ENCODE data around the gene SMIM26. TPM values are rescaled to one million over a fixed set of nuclear protein-coding genes. Genes with fewer than 3 reads are reported as not detected.
A peak's percentile ranks its signal among the peaks of the same experiment; 100 is the strongest.
"Not testable (repeated sequence)": the region's sequence is repeated elsewhere in the genome, so short reads cannot be mapped to it uniquely, and the experiment has no call there.

Gene SMIM26
- total and polyA plus RNA-seq, 12 donors = 88.6 to 337 (median 156) TPM

- WGBS, 4 donors = 94 to 100% (median 97%) methylated on average over 1 of the region's 1 CpG
- peaks cover 0 to 63% of the 10 kb centered on the region in 2 donors for H3K36me3 ChIP-seq (replicated peaks in 1 of 2)
- DNase-seq = peak in 1 of 7 donors; percentile 31
- H3K27me3 ChIP-seq = no peaks in the 10 kb centered on the region
- no peak overlapping the region for H3K27ac ChIP-seq
- TF ChIP-seq, protein P1, sequence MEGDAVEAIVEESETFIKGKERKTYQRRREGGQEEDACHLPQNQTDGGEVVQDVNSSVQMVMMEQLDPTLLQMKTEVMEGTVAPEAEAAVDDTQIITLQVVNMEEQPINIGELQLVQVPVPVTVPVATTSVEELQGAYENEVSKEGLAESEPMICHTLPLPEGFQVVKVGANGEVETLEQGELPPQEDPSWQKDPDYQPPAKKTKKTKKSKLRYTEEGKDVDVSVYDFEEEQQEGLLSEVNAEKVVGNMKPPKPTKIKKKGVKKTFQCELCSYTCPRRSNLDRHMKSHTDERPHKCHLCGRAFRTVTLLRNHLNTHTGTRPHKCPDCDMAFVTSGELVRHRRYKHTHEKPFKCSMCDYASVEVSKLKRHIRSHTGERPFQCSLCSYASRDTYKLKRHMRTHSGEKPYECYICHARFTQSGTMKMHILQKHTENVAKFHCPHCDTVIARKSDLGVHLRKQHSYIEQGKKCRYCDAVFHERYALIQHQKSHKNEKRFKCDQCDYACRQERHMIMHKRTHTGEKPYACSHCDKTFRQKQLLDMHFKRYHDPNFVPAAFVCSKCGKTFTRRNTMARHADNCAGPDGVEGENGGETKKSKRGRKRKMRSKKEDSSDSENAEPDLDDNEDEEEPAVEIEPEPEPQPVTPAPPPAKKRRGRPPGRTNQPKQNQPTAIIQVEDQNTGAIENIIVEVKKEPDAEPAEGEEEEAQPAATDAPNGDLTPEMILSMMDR (IDR thresholded peaks at IDR 0.05) = no peak
- TF ChIP-seq POLR2A (IDR thresholded peaks at IDR 0.05) = no peak
- no peak overlapping the region for H3K4me3 ChIP-seq
- H3K4me1 ChIP-seq (replicated peaks in 1 of 2) = no peaks in the 10 kb centered on the region
- intact Hi-C loops (cut with DNase I) = no loop called here
- H3K9me3 ChIP-seq (replicated peaks in 1 of 3) = no peaks in the 10 kb centered on the region
Measured at GRCh38 chr20:18524646-18525045, 42.6 kb upstream of the SMIM26 start.

- H3K4me3 ChIP-seq; H3K9me3 ChIP-seq (replicated peaks in 1 of 3); H3K27me3 ChIP-seq; H3K4me1 ChIP-seq (replicated peaks in 1 of 2); DNase-seq; H3K27ac ChIP-seq; intact Hi-C loops (cut with DNase I): not testable (repeated sequence)
- 65 to 76% (median 75%) methylated on average over 14 of the region's 14 CpGs for WGBS, 4 donors
- peaks cover 0 to 74% of the 10 kb centered on the region in 2 donors for H3K36me3 ChIP-seq (replicated peaks in 1 of 2)
Measured at GRCh38 chr20:18526761-18527160, 40.5 kb upstream of the SMIM26 start.

DNA sequence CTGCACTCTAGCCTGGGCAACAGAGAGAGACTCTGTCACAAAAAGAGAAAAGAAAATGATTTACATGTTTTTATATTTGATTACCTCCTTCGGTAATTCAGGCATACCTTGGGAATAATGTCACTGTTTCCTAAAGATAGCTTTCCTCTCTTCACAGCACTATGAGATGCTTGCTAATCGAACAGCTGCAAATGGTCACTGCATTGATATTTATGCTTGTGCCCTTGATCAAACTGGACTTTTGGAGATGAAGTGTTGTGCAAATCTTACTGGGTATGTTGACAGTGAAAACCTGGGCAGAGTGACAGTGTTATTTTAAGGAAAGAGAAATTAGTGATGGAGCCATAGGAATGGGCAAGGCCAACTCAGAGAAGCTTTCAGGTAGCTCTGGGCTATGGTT, 39.9 kb upstream of the SMIM26 start:
- 88 to 97% (median 95%) methylated on average over 2 of the region's 2 CpGs for WGBS, 4 donors

GRCh38 chr20:18527836-18528235, 39.4 kb upstream of the SMIM26 start:
- no peak for TF ChIP-seq POLR2A (IDR thresholded peaks at IDR 0.05)
- TF ChIP-seq, protein P1 (IDR thresholded peaks at IDR 0.05) = no peak
- intact Hi-C loops (cut with DNase I) = no loop called here
- DNase-seq = no peak
- Histone ChIP-seq H3K4me3 (no peak overlapping the region), H3K36me3 (replicated peaks in 1 of 2) (peaks cover 0 to 84% of the 10 kb centered on the region in 2 donors), H3K27ac (no peak overlapping the region), H3K27me3 (no peaks in the 10 kb centered on the region), H3K9me3 (replicated peaks in 1 of 3) (no peaks in the 10 kb centered on the region), H3K4me1 (replicated peaks in 1 of 2) (no peaks in the 10 kb centered on the region)
- WGBS, 4 donors = 93 to 99% (median 94%) methylated on average over 2 of the region's 2 CpGs

More for the DNA sequence above, 39.9 kb upstream of the SMIM26 start:
- peaks cover 0 to 79% of the 10 kb centered on the region in 2 donors for H3K36me3 ChIP-seq (replicated peaks in 1 of 2)
- no peak overlapping the region for H3K4me3 ChIP-seq
- intact Hi-C loops (cut with DNase I) = no loop called here
- H3K9me3 ChIP-seq (replicated peaks in 1 of 3) = no peaks in the 10 kb centered on the region
- TF ChIP-seq POLR2A (IDR thresholded peaks at IDR 0.05) = no peak
- TF ChIP-seq, protein P1 (IDR thresholded peaks at IDR 0.05) = no peak
- no peaks in the 10 kb centered on the region for H3K4me1 ChIP-seq (replicated peaks in 1 of 2)
- DNase-seq = no peak
- H3K27ac ChIP-seq = no peak overlapping the region
- H3K27me3 ChIP-seq = no peaks in the 10 kb centered on the region

- H3K4me1 ChIP-seq (replicated peaks in 1 of 2) = no peaks in the 10 kb centered on the region
- H3K27me3 ChIP-seq = no peaks in the 10 kb centered on the region
- H3K4me3 ChIP-seq = no peak overlapping the region
- TF ChIP-seq POLR2A (IDR thresholded peaks at IDR 0.05) = no peak
- TF ChIP-seq, protein P1 (IDR thresholded peaks at IDR 0.05) = no peak
- DNase-seq = no peak
- no peak overlapping the region for H3K27ac ChIP-seq
- H3K9me3 ChIP-seq (replicated peaks in 1 of 3) = no peaks in the 10 kb centered on the region
- H3K36me3 ChIP-seq (replicated peaks in 1 of 2) = peaks cover 0 to 96% of the 10 kb centered on the region in 2 donors
- intact Hi-C loops (cut with DNase I) = no loop called here
Measured at GRCh38 chr20:18529041-18529440, 38.2 kb upstream of the SMIM26 start.

All from adrenal gland (tissue), 12 donors.